DOHH2 (cell line): ENCODE measurements around the gene SERINC5.

Experiments used
- CTCF ChIP-seq: fragments of 200-600 bp; sonication (generic); IDR thresholded peaks from one replicate; pipeline ENCODE4 v1.5.1; 2014; ENCODE audit warnings: antibody characterized with exemption, mild to moderate bottlenecking, low read depth, low read length; ENCODE audit not compliant: poor library complexity, severe bottlenecking
- EZH2phosphoT487 ChIP-seq: fragments of 200-600 bp; sonication (generic); IDR thresholded peaks from 2 replicates; pipeline ENCODE4 v1.6.1; 2017; ENCODE audit warnings: borderline replicate concordance, mild to moderate bottlenecking, antibody characterized with exemption, low read length, moderate library complexity, mixed read lengths

- TF ChIP-seq CTCF (no peak), EZH2phosphoT487 (no peak)
Observed at GRCh38 chr5:80282054-80282453, 26.2 kb upstream of the SERINC5 start.
